Measurements from ENCODE around the gene ATG4A. TPM values are rescaled to one million over a fixed set of nuclear protein-coding genes. Genes with fewer than 3 reads are reported as not detected.

Gene ATG4A
- total RNA-seq, 4 donors from 2014 or later: 9.9 to 12.3 (median 10.8) TPM

DNA sequence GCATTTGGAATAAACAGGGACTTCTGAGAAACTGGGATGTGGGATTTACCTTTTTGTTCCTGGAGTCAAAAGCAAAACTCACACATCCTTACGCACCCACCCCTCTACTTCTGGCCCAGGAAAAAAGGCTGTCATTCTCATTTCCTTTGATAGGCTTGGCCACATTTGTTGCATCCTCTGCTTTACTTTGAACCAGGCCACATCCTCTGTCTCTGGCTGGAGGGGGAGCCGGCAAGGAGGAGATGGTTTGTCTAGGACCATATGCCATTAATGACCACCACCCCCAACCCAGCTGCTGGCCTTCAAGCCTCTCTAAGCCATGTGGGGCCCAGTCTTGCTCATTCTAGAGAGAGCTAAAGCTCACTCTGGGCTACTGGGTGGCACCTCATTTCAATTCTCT is 64.5 kb downstream of the ATG4A start:
- no peaks in the 10 kb centered on the region for H3K27me3 ChIP-seq
- no peaks in the 10 kb centered on the region for H3K9me3 ChIP-seq
- H3K4me3 ChIP-seq: no peak overlapping the region
- DNase-seq (ENCODE audit: extremely low spot score): no peak
- intact Hi-C loops (cut with DNase I): no loop called here
- TF ChIP-seq POLR2AphosphoS5 (IDR thresholded peaks at IDR 0.05) (no peak), EP300 (IDR thresholded peaks at IDR 0.05) (no peak), POLR2A (IDR thresholded peaks at IDR 0.05; ENCODE audit: low read depth) (no peak), CTCF (IDR thresholded peaks at IDR 0.05) (no peak)
- H3K27ac ChIP-seq (replicated peaks in 1 of 4): no peak overlapping the region
- WGBS: 78% methylated on average over 2 of the region's 2 CpGs
- H3K4me1 ChIP-seq: no peaks in the 10 kb centered on the region
- peaks cover 0 to 27% (median 8%) of the 10 kb centered on the region in 4 donors for H3K36me3 ChIP-seq

DNA sequence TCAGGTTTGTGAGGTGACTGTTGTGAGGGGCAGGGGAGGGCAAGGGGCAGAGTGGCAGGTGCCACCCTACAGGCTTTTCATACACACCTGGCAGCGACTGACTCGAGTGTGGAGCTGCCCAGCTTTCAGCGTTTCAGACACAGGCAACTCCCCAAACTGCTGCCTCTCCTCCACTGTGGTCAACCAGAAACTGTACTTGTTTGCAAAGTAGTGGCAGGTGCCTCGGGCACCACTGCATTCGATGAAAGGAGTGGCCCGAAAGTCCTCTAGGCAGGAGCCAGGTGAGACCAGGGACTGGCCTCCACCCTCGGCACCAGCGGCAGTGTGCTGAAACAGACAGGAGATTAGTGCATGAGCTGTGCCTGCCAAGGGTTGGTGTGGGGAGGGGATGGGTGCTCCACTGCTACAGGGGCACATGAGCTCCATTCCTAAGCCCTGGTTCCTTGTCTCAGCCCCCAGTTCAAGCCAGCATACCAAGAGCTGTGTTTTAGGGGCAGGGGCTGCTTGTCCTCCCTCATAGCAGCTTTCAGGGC is 65.4 kb downstream of the ATG4A start:
- Histone ChIP-seq H3K36me3 (peaks cover 0 to 27% (median 6%) of the 10 kb centered on the region in 4 donors), H3K27me3 (no peaks in the 10 kb centered on the region), H3K9me3 (no peaks in the 10 kb centered on the region), H3K4me3 (no peak overlapping the region), H3K27ac (replicated peaks in 1 of 4) (no peak overlapping the region), H3K4me1 (no peaks in the 10 kb centered on the region)
- 70% methylated on average over 5 of the region's 8 CpGs for WGBS
- no peak for TF ChIP-seq POLR2AphosphoS5 (IDR thresholded peaks at IDR 0.05)
- no peak for TF ChIP-seq EP300 (IDR thresholded peaks at IDR 0.05)
- TF ChIP-seq POLR2A (IDR thresholded peaks at IDR 0.05; ENCODE audit: low read depth): no peak
- TF ChIP-seq CTCF (IDR thresholded peaks at IDR 0.05): no peak
- DNase-seq (ENCODE audit: extremely low spot score): no peak
- intact Hi-C loops (cut with DNase I): no loop called here

GRCh38 chrX:108157628-108158027 is 66.0 kb downstream of the ATG4A start:
- intact Hi-C loops (cut with DNase I): no loop called here
- H3K4me3 ChIP-seq: no peak overlapping the region
- H3K27me3 ChIP-seq: no peaks in the 10 kb centered on the region
- no peaks in the 10 kb centered on the region for H3K9me3 ChIP-seq
- TF ChIP-seq CTCF (IDR thresholded peaks at IDR 0.05) (no peak), EP300 (IDR thresholded peaks at IDR 0.05) (no peak), POLR2AphosphoS5 (IDR thresholded peaks at IDR 0.05) (no peak), POLR2A (IDR thresholded peaks at IDR 0.05; ENCODE audit: low read depth) (no peak)
- no peak for DNase-seq (ENCODE audit: extremely low spot score)
- H3K4me1 ChIP-seq: no peaks in the 10 kb centered on the region
- H3K27ac ChIP-seq (replicated peaks in 1 of 4): no peak overlapping the region
- H3K36me3 ChIP-seq: peaks cover 0 to 27% (median 6%) of the 10 kb centered on the region in 4 donors
- 71% methylated on average over 3 of the region's 3 CpGs for WGBS

DNA sequence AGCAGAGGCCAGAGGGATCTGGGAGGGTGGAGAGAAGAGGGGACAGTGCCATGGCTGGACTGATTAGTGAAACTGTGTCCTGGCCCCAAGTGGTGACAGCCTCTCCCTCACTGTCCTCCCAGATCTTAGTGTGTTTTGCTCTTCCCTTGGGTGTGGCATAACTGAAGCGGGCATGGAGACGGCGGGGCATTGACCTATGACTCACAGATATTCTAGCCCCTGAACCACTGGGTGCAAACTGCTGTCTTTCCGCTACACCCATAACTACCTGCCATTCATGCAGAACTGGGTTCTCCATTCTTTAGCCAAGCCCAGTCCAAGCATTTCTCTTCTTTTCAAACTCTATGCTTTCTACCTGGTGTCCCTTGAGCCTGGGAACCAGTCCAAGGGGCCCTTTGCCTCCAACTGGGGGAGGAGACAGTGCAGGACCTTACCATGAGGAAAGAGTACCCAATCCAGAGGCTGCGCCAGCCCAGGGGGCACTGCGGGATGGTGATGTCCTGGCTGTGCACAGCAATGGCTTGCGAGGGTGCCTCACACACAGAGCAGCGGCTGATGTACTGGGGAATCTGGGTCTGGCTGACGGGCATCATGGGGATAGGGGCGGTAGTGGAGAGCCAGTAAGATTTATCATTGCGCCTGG is 67.6 kb downstream of the ATG4A start:
- DNase-seq (ENCODE audit: extremely low spot score): no peak
- peaks cover 0 to 27% (median 6%) of the 10 kb centered on the region in 4 donors for H3K36me3 ChIP-seq
- intact Hi-C loops (cut with DNase I): no loop called here
- no peak overlapping the region for H3K27ac ChIP-seq (replicated peaks in 1 of 4)
- H3K4me1 ChIP-seq: no peaks in the 10 kb centered on the region
- no peak for TF ChIP-seq POLR2A (IDR thresholded peaks at IDR 0.05; ENCODE audit: low read depth)
- no peak for TF ChIP-seq CTCF (IDR thresholded peaks at IDR 0.05)
- no peak for TF ChIP-seq POLR2AphosphoS5 (IDR thresholded peaks at IDR 0.05)
- no peak for TF ChIP-seq EP300 (IDR thresholded peaks at IDR 0.05)
- 82% methylated on average over 11 of the region's 11 CpGs for WGBS
- H3K27me3 ChIP-seq: no peaks in the 10 kb centered on the region
- H3K9me3 ChIP-seq: no peaks in the 10 kb centered on the region
- H3K4me3 ChIP-seq: no peak overlapping the region
